ENCODE results near the gene M1AP.
"Not testable (repeated sequence)": the region's sequence is repeated elsewhere in the genome, so short reads cannot be mapped to it uniquely, and the experiment has no call there.

The M1AP gene

DNA sequence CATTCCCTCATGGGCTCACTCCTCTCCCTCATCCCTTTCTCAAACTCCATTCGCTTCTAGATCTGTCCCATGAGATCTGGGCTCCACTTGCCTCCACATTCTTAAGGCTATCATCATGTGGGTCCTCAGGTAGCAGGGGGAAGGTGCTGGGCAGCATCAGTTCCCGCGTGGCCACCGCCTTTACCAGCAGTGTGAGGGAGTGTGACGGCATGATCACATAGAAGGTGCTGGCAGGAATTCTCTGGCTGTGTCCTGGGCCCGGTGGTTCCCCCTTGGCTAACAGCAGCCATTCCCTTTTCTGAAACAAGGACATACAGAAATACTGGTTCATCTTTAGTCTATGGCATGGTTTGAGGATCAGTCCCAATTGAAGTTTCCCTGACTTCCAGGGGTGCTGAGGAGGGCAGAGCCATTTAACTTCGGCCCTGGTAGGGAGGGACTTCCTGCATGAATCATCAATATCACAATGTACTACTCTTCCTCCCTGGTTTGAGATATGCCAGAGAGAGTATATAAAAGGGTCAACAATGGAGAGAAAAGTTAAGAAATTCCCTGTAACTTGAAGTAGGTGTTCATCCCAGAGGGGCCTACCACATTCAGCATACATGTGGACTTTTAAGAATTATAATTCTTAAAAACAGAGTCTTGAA, 85.9 kb downstream of the M1AP start:
- DNase-seq, result no peak

DNA sequence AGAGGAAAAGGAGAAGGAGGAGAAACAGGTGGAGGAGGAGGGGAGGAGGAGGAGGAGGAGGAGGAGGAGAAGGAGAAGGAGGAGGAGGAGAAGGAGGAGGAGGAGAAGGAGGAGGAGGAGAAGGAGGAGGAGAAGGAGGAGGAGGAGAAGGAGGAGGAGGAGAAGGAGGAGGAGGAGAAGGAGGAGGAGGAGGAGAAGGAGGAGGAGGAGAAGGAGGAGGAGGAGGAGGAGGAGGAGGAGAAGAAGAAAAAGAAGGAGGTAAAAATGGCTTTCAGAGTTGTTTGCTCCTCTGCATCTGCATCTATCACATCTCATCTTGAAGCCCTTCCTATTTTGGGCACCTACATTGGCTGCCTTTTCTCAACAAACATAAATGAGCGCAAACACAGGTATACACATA, 87.1 kb downstream of the M1AP start:
- DNase-seq, result not testable (repeated sequence)

- DNase-seq, result no peak
Measured at GRCh38 chr2:74560591-74560990, 87.5 kb downstream of the M1AP start.

DNA sequence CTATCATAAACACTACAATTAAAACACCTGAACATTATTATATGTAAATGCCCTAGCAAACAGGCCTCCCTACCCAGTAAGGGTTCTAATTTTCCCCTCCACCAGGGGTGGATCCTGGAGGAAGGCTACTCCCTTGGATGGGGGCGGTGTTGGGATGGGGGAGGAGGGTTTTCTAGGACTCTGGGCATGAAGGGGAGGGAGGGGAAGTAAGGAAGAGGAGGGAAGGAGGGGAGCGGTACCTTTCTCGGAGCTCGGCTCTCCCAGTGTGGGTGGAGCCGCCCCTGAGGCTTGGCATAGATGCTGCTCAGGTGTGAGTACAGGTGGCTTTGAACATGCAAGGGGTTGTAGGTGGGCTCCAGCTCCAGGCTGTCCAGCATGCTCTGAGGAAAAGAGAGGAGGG, 88.2 kb downstream of the M1AP start:
- no peak for DNase-seq

DNA sequence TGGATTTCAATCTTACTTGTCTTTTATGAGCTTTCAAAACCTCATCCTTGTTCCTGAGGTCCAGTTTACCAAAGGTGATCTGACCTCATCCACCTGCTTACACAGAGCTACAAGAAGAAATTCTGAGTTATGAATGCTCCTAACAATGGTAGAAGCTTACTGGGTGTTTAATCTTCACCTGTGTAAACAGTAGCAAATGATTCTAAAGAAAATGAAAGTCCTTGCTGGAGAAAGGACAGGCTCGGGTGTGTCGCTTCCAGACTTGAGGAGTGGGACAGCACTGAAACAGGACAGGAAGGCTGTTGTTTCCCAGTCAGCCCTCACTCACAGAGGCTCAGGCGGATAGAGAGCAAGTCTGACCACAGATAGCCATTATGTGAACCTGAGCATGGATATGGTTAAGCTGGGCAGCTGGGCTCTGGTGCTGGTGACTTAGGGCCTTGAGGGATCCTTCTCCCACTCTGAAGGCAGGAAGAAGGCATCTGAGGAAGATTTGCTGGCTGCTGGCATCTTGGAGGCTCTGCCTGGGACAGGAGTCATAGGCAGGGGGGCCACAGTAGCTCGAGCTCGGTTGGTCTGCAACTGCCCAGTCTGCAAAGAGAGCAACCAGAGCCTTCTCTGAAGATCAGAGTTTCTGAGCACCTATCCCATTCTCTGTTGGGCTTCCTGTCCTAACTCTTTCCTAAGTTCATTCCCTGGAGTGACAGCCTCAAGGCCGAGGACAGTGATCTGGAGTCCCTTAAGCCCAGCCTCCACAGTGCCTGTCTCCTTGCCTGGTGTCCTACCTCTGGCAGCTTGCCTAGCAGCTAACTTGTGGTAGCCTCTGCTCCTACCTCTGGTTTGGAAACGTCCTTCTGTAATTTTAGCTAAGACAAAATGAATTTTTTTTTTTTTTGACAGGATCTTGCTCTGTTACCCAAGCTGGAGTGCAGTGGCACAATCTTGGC, 89.6 kb downstream of the M1AP start:
- DNase-seq, result no peak

DNA sequence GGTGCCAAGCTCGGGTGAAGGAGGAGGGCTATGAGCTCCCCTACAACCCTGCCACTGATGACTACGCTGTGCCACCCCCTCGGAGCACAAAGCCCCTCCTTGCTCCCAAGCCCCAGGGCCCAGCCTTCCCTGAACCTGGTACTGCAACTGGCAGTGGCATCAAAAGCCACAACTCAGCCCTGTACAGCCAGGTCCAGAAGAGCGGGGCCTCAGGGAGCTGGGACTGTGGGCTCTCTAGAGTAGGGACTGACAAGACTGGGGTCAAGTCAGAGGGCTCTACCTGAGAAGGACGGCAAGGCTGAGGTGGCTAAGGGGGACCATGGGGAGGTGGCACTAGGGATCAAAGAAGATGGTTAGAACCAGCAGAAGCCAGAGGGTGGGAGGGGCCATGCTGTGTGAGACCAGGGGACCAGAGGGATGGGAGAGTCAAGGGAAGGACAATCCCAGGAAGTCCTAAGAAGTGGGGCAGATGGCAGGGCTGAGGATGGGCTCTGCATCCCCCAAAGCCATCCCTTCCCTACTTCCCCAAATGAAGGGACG, 91.2 kb downstream of the M1AP start:
- no peak for DNase-seq

GRCh38 chr2:74556159-74556558, 92.0 kb downstream of the M1AP start:
- DNase-seq, result no peak

DNA sequence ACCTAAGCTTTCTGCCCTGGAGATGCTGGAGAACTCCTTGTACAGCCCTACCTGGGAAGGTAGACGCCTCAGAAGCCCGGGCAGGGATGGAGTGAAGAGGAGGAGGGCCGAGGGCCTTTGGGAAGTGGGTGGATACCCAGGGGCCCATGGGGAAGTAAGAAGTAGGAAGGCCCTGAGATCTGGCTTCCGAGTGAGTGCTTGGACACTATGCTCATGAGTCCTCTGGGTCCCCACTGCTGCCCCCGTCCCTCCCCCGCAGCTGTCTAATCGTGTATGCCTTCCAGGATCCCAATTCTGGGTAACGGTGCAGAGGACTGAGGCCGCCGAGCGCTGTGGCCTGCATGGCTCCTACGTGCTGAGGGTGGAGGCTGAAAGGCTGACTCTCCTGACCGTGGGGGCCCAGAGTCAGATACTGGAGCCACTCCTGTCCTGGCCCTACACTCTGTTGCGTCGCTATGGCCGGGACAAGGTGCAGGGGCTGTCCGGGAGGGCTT, 92.5 kb downstream of the M1AP start:
- no peak for DNase-seq

- no peak for DNase-seq
Measured at GRCh38 chr2:74554820-74555531, 93.2 kb downstream of the M1AP start.

- peak; percentile 25 for DNase-seq
Measured at GRCh38 chr2:74553892-74554819, 94.0 kb downstream of the M1AP start, which contains the start of the genes DOK1 and LOXL3. Gene DOK1 (plus strand): TSS chr2:74554720. CDS start chr2:74554755, 35 bp downstream. Gene LOXL3 (minus strand): TSS chr2:74553942. CDS start chr2:74552634, 1,308 bp downstream.

DNA sequence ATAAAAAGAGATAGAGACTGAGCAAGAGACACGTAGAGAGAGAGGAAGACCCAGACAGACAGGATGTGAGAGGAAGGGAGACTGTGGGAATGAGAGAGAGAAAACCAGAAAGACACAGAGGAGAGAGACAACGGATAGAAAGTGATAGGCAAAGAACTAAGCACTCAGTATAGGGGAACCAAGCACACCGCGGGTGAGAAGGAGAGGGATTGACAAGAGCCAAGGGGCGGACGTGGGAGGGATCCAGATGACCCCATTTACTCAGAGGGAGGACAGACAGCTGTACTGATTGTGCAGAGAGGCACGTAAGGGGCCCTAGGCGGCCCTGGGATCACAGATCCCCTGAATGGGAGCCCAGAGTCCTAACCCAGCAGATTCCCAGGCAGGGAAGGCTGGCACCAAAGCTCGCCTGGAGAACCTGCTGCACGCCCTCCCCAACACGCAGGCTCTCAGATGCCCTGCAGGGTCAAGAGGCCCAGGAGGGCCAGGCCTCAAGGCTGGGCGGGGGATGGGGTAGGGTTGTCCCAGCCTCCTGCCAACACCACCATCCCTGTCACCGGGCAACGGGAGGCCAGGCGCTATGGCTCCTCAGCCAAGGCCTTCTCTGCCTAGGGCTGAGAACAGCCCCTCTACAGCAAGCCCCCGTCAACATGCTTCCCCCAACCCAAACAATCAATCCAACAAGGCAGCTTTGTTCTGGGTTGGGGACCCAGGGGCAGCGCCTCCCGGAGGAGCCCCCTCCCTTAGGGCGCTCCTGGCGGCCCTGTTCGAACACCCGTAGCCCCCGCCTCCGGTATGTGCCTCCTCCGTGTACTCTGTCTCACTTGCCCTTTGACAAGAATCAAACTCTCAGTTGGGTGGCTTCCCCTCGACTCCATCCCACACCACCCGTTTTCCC, 95.0 kb downstream of the M1AP start:
- DNase-seq, result no peak

DNA sequence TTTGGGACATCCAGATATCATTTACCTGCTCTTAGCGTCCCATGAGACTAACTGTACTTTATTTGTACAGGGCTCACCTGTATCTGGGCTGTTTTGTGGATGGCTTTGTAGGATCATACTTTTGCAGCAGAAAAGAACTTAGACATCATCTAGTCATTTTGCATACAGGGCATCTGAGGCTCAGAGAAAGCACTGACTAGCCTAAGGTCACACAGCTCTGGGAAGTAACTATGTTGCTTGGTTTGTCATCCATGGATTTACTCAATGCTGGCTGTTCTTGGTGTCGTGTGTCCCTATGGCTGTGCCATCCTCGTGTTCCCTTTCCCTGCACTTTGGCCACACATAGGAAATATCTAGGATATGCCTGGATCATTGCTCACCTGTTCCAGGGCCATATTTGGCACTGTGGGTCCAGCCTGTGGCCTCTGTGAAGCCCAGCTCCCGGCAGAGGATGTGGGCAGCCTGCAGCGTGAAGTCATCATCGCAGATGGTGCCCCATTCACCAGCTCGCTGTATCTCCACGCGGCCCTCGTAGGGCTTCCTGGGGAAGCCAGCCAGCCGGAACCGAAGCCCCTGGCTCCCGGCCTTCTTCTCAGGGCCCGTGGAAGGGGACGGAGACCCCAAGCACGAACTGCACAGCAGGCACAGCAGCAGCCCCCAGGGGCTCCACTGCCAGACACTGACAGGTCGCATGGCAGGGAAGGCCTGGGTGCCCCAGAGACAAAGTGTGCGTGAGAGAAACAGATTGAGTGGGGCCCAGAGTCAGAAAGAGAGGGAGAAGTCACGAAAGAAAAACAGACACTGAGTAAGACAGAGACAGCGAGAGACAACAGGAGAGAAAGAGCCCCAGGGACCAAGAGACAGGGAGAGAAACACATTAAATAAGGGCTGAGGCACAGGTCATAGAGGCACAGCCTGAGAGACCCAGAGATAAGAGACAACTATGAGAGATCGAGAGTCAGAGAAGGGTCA, 95.9 kb downstream of the M1AP start:
- DNase-seq, result no peak

DNA sequence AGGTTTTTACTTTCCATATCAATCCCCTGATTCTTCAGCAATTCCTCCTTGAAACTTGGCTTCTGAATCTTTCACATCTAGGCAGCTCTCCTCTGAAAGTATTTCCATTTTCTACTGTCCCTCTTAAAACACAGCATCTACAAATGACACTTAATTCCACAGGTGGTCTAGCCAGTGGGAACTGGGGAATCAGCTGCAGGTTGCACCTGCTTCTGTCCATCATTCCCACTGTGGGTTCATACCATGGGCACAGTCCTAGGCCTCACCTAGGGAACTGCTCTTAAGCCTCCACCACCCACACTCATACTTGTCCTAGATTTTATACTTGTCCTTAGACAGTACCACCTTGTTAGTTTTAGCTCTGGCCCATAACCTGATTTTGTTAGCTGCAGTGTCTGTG, 96.6 kb downstream of the M1AP start:
- no peak for DNase-seq

DNA sequence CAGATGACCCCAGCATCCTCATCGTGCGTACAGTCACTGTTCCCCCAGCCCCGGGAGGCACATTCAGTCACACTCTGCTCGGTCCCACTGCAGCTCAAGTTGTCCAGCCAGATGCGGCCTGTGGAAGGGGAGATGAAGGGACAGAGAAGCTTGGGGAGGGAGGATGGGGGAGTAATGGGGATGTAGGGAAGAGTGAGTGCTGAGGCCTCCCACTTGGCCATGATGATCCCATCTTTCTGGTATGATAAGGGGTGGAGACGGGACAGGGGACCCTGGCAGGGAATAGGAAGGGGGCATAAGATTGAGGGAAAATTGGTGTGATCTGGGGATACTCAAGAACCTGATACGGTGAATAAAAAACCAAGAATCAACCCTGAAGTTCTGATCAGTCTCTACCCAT, 97.9 kb downstream of the M1AP start:
- DNase-seq, result no peak

DNA sequence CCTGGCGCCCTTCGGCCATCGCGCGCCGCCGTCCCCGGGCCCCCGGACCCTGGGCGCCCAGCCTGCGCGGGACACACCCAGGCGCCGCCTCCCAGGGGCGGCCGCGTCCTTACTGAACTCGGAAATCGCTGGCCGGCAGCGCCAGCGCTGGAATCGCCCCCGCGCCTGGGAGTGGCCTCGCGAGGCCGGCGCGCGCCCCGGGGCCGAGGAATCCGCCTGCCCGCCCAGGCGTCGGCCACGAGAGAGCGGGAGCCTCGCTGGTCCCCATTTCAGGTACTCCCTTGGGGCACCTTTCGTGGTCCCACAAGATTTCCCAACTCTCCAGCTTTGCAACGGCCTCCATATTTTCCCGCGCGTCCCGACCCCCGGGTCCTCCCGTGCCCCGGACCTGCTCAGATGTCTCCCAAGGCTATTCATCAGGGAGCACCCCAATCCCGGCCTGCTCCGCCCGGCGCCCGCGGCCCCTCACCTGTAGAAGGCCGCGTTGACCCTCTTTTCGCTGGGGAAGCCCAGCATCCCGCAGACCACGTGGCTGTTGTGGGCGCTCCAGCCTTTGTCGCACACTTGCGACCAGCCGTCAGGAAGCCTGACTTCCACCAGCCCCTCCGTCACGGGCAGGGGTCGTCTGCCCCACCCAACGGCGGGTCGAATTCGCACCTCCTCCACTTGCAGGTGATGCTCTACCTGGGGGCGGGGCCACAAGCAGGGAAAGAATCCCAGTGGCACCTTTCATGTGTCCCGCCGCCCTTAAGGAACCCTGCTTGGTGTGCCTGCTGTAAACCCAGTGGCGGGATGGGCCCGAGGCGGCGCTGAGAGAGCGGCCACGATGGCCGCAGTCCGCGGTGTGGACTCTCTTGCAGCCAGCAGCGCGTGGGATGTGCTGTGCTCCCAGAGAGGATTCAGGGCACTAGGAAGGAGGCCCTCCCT, 99.0 kb downstream of the M1AP start:
- no peak for DNase-seq

DNA sequence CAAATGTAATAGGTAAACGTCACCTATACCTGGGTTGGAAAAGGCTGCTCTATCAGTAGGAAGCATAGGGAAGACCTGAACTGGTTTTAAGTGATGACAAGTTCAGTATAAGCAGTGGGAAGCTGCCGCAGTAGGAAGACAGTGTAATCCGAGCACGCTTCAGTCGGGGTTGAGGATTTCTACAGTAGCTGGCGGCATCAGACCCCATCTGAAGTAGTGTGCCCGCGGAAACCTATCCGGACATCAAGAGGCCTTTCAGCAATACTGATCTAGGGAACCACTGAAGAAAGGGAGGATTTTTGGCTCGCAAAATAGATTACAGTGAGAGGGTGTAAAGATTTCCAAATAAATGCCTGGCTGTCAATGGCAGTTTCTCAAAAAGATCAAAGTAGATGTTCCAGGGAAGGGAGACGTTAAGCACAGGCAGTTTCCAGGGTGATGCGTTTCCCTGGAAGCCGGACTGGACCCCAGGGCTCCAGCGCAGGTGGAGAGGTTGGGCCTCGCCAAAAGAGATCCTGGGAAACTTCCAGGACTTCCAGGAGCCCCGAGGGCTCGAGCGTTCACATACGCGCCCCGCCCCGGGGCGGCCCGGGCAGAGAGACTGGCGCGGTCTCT, 99.7 kb downstream of the M1AP start:
- DNase-seq, result peak; percentile 22

DNA sequence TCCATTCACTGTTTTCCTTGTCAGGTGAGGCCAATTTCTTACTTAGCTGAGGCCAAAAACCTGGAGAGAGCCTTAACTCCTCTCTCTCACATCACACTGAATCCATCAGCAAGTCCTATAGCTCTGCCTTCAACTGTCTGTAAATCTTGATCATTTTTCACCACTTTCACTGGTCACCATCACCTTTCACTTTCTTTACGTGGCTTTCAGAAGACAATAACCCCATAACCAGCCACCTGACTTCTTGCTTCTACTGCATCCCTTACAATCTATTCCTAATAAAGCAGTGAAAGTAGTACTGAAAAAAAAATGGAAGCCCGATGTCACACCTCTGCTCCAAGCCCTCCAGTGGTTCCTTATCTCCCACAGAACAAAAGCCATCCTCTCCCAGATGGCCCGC, 102.1 kb downstream of the M1AP start:
- no peak for DNase-seq

GRCh38 chr2:74544634-74545033, 103.5 kb downstream of the M1AP start:
- no peak for DNase-seq

Data from NCI-H446 treated with DMSO at 0.1 percent for 48 hours (cell line).